GM12873 (cell line): ENCODE measurements around the gene OSCP1.
A peak's percentile ranks its signal among the peaks of the same experiment; 100 is the strongest.

ENCODE experiments used
- CTCF ChIP-seq: IDR thresholded peaks from 2 replicates; pipeline ENCODE4 v1.5.1; 2012; ENCODE audit warnings: low read depth, mild to moderate bottlenecking, moderate library complexity, low read length, control low read depth; ENCODE audit not compliant: insufficient read depth; ENCODE audit errors: missing control alignments

Gene OSCP1

DNA sequence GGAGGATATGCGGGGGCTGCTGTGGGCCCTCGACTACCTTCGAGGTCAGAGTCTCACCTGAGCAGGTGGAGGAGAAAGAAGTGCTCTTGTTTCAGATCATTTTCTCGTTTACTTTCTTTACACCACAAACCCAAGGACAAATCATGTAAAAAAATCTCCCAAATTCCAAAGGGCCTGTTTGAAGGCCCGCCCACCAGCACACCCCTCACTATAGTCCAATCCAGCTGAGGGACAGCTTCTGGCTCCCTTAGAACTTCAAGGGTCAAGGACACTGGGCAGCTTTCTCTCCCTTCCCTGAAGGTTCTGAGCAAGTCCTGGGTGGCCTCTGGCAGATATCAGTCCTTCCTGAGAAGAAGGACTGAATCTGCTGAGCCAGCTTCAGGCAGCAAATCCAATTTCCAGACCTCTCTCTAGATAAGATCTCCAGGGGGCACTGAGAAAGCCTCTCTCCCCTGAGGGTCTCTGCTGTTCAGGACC, 70.1 kb downstream of the OSCP1 start:
- TF ChIP-seq CTCF = no peak

GRCh38 chr1:36377791-36378492, 72.3 kb downstream of the OSCP1 start:
- no peak for TF ChIP-seq CTCF

DNA sequence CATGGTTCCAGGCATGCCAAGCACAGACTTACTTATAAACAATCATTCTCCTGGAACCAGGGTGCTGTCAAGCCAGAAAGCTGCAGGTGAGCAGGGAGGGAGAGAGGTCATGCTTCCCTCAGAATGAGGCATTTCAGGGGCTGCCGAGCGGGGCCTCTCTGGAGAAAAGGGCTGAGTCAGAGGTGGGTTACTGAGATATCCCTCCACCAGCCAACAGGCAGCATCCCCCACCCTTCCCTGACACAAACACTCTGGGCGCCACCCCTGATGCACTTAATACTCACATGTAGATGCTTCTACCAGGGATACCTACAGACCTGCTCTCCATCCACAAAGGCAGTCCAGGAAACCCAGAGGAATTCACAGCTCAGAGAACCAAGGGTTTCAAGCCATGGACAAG, 77.6 kb downstream of the OSCP1 start:
- no peak for TF ChIP-seq CTCF

- TF ChIP-seq CTCF = peak; percentile 89
Measured at GRCh38 chr1:36369061-36369861, 81.0 kb downstream of the OSCP1 start.
